HG02981 (cell line): Measurements from ENCODE around the gene ZIC1.

Experiments used
- ATAC-seq: cut with Tn5 transposase; IDR thresholded peaks from one replicate; pipeline ENCODE4 v1.9.1; 2021; ENCODE audit warnings: mild to moderate bottlenecking, moderate library complexity; ENCODE audit not compliant: unreplicated experiment

ZIC1 gene

GRCh38 chr3:147409143-147410115 is at the start of gene ZIC1:
TSS of gene ZIC1 (plus strand) at chr3:147409365. CDS start at chr3:147410113, 748 bp downstream.
- ATAC-seq, result no peak

GRCh38 chr3:147360051-147360439 is 49.1 kb upstream of the ZIC1 start:
- no peak for ATAC-seq

- ATAC-seq, result no peak
Measured at GRCh38 chr3:147360646-147361453, 48.3 kb upstream of the ZIC1 start.

GRCh38 chr3:147361454-147362420 is 47.4 kb upstream of the ZIC1 start:
- peak; percentile 53 for ATAC-seq

- no peak for ATAC-seq
Measured at GRCh38 chr3:147364771-147365170, 44.4 kb upstream of the ZIC1 start.

- ATAC-seq, result no peak
Measured at GRCh38 chr3:147365196-147366115, 43.7 kb upstream of the ZIC1 start.

- no peak for ATAC-seq
Measured at GRCh38 chr3:147367676-147368075, 41.5 kb upstream of the ZIC1 start.

GRCh38 chr3:147368151-147368550 is 41.0 kb upstream of the ZIC1 start:
- no peak for ATAC-seq

- no peak for ATAC-seq
Measured at GRCh38 chr3:147368561-147369221, 40.5 kb upstream of the ZIC1 start.

- ATAC-seq, result no peak
Measured at GRCh38 chr3:147369231-147369630, 39.9 kb upstream of the ZIC1 start.

- ATAC-seq, result no peak
Measured at GRCh38 chr3:147369661-147370123, 39.5 kb upstream of the ZIC1 start.

- no peak for ATAC-seq
Measured at GRCh38 chr3:147370349-147370748, 38.8 kb upstream of the ZIC1 start.

- no peak for ATAC-seq
Measured at GRCh38 chr3:147371140-147371539, 38.0 kb upstream of the ZIC1 start.

- ATAC-seq, result no peak
Measured at GRCh38 chr3:147371771-147372340, 37.3 kb upstream of the ZIC1 start.

GRCh38 chr3:147372525-147373027 is 36.6 kb upstream of the ZIC1 start:
- no peak for ATAC-seq

- ATAC-seq, result no peak
Measured at GRCh38 chr3:147373301-147373700, 35.9 kb upstream of the ZIC1 start.

- no peak for ATAC-seq
Measured at GRCh38 chr3:147377412-147378367, 31.5 kb upstream of the ZIC1 start.
